Activated CD4-positive, alpha-beta T cell treated with anti-CD3 and anti-CD28 coated beads, Interleukin-2, amount 50 U/mL, for 16 hours (primary cell): ENCODE measurements around the gene GPRC5C.
A peak's percentile ranks its signal among the peaks of the same experiment; 100 is the strongest.

ENCODE experiments used
- DNase-seq: peaks from one replicate; pipeline ENCODE4 v3.0.0-alpha.2; 2020

Gene GPRC5C

DNA sequence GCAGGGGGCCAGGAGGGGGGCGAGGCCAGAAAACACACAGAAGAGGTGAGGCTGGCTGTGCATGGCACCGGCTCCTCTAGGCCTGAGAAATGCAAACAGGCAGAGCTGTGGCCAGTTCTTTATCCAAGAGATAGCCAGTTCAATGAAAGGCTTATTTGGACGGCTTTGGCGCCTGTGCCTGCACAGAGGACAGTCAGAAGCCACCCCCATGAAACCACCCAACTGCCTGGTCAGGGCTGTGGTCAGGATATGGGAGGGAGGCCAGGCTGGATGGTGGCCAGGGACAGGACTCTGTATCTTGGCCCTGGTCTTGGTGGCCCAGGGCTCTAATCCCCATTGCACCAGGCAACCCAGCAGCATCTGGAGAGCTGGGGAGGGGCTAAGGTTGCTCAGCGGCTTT is 24.5 kb upstream of the GPRC5C start:
- no peak for DNase-seq

- no peak for DNase-seq
Measured at GRCh38 chr17:74408262-74408661, 23.6 kb upstream of the GPRC5C start.

- no peak for DNase-seq
Measured at GRCh38 chr17:74408815-74409214, 23.1 kb upstream of the GPRC5C start.

GRCh38 chr17:74410001-74410443 is 21.9 kb upstream of the GPRC5C start:
- no peak for DNase-seq

- no peak for DNase-seq
Measured at GRCh38 chr17:74412581-74412980, 19.3 kb upstream of the GPRC5C start.

- DNase-seq = no peak
Measured at GRCh38 chr17:74413491-74413890, 18.4 kb upstream of the GPRC5C start.

DNA sequence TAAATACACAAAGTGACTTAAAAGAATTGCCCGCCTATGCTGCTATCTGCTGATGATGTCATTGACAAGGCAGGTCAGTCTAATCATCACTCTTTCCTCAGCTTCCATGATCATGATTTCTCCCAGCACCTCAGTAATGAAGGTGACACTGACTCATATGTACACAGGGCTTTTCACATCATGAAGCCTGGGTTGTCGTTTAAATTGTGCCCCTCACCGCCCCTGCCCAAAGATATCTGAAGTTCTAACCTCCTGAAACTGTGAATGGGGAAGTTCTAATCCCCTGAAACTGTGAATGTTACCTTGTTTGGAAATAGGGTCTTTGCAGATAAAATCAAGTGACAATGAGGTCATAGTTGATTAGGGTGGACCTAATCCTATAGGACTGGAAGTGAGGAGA is 17.4 kb upstream of the GPRC5C start:
- no peak for DNase-seq

- DNase-seq = no peak
Measured at GRCh38 chr17:74415608-74416396, 16.1 kb upstream of the GPRC5C start.

GRCh38 chr17:74417178-74418045 is 14.5 kb upstream of the GPRC5C start:
- peak; percentile 5 for DNase-seq

GRCh38 chr17:74419928-74420411 is 11.9 kb upstream of the GPRC5C start:
- no peak for DNase-seq

- no peak for DNase-seq
Measured at GRCh38 chr17:74424117-74424516, 7.8 kb upstream of the GPRC5C start.

GRCh38 chr17:74424657-74425056 is 7.2 kb upstream of the GPRC5C start:
- DNase-seq = no peak

GRCh38 chr17:74426551-74427047 is 5.3 kb upstream of the GPRC5C start:
- DNase-seq = no peak

- DNase-seq = no peak
Measured at GRCh38 chr17:74427048-74427762, 4.7 kb upstream of the GPRC5C start.

DNA sequence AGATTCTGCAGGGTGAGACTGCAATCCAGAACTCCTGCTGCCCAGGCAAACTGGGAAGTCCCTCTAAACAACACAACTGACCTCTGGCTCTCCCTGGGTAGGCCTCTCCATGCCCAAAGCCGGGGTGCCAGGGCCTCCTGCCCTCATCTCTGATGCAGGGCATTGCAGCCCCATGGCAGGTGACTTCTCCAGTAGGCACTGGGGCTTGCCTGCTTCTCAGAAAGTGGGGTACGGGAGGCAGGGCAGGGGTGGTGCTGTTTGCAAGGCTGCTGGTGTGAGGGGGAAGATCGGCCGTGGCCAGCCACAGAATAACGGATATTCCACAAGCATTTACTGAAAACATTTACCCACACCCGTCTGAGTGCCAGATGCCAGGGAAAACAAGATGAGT is 4.1 kb upstream of the GPRC5C start:
- DNase-seq = no peak

DNA sequence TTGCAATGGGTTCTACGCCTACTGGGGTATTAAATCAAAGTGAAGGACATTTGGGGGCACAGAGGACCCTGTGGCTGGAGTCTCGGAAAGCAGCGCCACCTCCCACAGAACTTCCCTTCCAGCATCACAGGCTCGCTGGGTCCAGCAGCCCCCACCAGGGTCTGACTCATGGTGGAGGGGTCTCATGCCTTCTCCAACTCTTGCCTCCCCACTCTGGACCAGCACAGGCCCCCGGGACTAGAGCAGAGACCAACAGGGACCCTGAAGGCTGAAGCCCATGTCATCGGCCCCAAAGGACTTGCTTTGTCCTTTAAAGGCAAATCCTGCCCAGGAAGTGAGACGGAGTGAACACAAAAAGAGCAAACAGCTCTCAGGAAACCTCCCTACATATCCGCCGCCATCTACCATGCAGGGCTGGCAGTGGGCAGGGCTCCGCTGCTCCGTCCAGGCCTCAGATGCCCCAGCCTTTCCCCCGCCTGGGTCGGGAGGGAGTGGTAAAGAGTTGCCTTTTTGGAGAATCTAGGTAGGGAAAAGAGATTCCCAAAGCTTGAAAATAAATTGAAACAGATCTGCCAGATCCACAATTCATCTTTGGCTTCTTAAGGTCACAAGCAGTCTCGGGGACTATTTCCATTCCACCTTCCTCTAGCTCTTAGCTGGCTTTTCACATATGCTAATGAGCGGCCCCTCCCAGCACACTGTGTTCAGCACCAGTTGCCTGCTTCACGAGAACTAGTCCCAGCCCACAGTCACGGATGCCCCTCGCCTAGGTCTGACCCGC is 2.1 kb upstream of the GPRC5C start:
- no peak for DNase-seq

GRCh38 chr17:74430385-74430705 is 1.5 kb upstream of the GPRC5C start:
- DNase-seq = no peak

DNA sequence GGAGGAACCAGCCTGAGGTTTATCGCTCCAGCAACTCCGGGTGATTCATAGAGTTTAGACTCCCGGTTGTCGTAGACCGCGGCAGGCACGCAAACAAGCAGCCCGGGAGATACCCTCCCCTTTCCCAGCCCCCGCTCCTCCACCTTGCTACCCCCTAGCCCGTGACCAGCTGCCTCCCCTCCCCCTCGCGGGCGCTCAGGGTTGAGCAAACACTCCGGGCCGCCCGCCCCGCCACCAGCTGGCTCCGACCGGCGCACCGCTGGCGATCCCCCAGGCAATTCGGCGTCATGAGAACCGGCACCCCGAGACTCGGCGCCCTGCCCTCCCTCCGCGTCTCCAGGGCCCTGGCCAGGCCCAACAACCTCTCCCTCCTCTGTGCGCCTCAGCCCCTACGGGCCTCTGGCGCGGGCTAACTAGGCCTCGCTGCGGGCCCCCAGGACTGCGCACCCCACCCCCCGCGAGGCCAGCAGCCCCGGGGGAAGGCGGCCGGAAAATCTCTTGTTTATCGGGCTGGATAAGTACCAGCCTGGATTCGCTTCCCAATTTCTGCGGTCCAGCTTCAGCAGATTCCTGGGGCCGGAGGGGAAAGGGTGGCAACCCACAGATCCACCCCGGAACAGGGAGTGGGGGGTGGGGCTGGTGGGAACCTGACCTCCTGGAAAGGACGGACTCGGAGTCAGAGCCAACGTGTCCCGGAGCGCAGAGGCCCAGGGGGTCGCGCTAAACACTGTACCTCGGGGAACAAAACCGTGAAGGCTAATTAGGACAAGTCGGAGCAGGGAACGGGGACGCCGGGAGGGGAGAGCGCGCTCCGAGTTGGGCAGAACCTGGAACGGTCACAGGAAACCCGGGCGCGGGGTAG is 951 bp upstream of the GPRC5C start:
- no peak for DNase-seq

GRCh38 chr17:74432424-74432690 is 469 bp downstream of the GPRC5C start:
- no peak for DNase-seq

GRCh38 chr17:74432766-74433391 is 991 bp downstream of the GPRC5C start:
- no peak for DNase-seq

DNA sequence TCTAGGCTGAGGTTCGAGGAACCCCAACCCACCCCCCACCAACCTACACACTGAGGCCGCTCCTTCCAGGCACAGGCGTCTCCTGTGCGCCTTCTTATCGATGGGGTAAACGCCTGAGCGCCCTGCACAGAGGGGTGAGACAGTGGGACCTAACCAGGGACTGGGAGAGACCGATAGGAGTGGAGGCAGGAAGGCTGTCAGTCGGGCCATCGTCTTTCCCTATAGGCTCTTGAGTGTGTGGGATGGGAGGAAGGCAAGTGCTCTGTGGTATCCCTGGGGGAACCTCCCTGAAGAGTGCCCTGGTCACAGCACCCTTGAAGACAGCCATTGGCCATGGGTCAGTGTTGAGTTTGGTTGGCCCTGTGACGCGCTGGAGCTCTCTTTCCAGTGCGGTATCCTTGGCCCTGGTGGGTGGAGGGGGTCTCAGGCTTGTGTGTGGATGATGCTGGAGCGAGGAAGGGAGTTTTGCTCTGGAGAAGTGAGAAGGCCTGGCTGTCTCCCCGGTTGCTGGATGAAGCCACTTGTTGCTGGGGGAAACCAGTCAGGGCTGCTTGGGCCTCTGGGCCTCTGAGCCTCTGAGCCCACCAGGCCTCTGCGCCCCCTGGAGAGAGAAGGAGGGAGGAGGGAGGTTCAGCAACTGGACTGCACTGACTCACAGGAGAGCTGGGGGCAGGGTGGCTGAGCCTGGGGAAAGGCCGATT is 1.7 kb downstream of the GPRC5C start:
- no peak for DNase-seq
